Tibial artery (tissue), 4 donors: Measurements from ENCODE around the gene SERPINA4.

Experiments
- DNase-seq, 2 donors: peaks; one replicate each; pipeline ENCODE4 v3.0.0-alpha.2; 2019
- H3K27ac ChIP-seq, 2 donors: fragments of 200-600 bp; sonication (generic) in 1 of 2; 1 replicate in 1 of 2; 2 replicates in 1 of 2; pipeline ENCODE4 v1.5.1; 2018 to 2019; ENCODE audit warnings: mild to moderate bottlenecking in 1 of 2
- H3K27me3 ChIP-seq, 2 donors: fragments of 200-600 bp; sonication (generic) in 1 of 2; one replicate each; pipeline versions ENCODE4 v1.5.1 to v1.6.0; 2016 to 2019
- H3K36me3 ChIP-seq, 3 donors: fragments of 200-600 bp; sonication (generic) in 2 of 3; one replicate each; pipeline ENCODE4 v1.5.1; 2016 to 2019; ENCODE audit warnings: mild to moderate bottlenecking in 2 of 3
- H3K4me1 ChIP-seq, 4 donors: fragments of 200-600 bp; sonication (generic) in 2 of 4; 1 replicate in 3 of 4; 2 replicates in 1 of 4; pipeline ENCODE4 v1.5.1; 2016 to 2019
- H3K4me3 ChIP-seq, 2 donors: fragments of 200-600 bp; sonication (generic) in 1 of 2; 1 replicate in 1 of 2; 2 replicates in 1 of 2; pipeline ENCODE4 v1.5.1; 2018 to 2019; ENCODE audit warnings: mild to moderate bottlenecking in 2 of 2
- H3K9me3 ChIP-seq, 3 donors: fragments of 200-600 bp; sonication (generic) in 1 of 3; one replicate each; pipeline ENCODE4 v1.5.1; 2016 to 2019
- CTCF ChIP-seq, 2 experiments: fragments of 200-600 bp in 1 of 2; fragments of 450-650 bp in 1 of 2; IDR thresholded peaks; one replicate each; pipeline ENCODE4 v1.5.1; 2017 to 2019; ENCODE audit warnings: antibody characterized with exemption in 2 of 2, mild to moderate bottlenecking in 1 of 2, moderate library complexity in 1 of 2
- intact Hi-C: fragments of 100-400 bp; cut with DNase I; formaldehyde crosslinking; loops from one replicate; pipeline ENCODE4 v1.15.0; 2023; ENCODE audit warnings: low total_unique reads

The SERPINA4 gene

DNA sequence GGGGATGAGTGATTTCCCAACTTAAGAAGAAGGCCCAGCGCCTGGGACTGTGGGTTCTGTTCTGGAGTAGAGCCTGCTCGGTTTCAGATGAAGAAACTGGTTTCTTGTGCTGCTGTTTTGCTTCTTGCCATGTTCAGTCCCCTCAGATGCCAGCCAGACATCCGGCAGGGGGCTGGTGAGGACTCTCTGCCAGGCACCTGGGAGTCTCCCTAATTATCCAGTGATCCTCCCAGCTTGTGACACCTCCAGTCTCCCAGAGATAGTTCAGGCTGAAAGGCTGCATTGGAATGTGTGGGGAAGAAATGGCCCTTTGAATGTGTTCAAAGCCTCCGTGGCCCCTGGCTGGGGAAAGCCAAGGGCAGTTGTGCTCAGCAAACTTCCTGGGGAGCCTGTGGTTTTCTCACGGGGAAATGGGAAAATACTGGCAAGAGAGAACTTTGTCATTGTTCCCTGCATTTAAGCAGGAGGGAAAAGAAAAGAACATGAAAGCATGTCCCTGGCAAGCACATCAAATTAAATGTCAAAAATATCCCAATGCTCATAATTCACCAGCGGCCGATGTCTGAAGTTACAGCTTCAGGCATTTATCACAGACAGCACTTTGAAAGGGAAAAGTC is 43.5 kb upstream of the SERPINA4 start:
- H3K4me1 ChIP-seq = peaks cover 0 to 6% (median 0%) of the 10 kb centered on the region in 4 donors
- intact Hi-C loops = no loop called here
- DNase-seq = peak; percentile 53 to 57
- H3K9me3 ChIP-seq = no peaks in the 10 kb centered on the region
- H3K27ac ChIP-seq = no peak overlapping the region
- no peaks in the 10 kb centered on the region for H3K36me3 ChIP-seq
- TF ChIP-seq CTCF (IDR thresholded peaks at IDR 0.05) = no peak
- H3K4me3 ChIP-seq = no peak overlapping the region
- H3K27me3 ChIP-seq = peaks cover 0 to 12% of the 10 kb centered on the region in 2 donors

DNA sequence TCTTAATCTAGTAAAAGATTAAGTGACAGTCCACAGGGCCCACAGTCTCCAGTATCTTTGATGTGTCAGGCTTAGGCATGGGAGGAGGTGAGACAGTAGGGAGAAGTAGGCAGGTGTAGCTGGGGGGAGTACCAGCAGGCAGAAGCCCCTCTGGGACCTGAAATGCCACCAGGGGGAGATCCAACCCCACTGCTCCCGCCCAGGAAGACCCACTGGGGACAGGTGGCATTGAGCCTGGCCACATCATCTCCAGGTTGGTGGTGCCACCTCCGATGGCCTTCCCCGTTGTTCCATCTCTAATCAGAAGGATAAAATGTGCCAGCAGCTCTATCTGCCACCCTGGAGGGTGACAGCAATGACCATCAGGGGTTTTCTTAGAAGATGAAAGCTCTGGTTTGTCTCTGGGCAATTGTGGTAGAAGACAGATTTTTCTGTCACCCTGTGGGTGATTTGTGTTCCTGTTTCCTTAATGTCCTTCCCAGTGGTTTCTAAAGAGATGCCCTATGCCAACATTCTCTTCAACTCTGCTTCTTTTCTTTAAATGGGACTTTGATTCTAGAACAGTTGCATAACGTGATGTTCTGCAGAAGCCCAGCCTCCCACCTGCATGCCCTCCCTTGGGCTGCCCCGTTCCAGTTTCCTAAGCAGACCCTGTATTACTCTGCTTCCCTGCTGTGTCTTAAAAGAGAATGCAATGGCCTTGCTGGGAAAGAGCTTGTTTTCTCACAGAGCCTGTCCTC is 39.7 kb upstream of the SERPINA4 start:
- Histone ChIP-seq H3K4me1 (peaks cover 0 to 6% (median 0%) of the 10 kb centered on the region in 4 donors), H3K27me3 (peaks cover 0 to 4% of the 10 kb centered on the region in 2 donors), H3K36me3 (no peaks in the 10 kb centered on the region), H3K27ac (no peak overlapping the region), H3K9me3 (no peaks in the 10 kb centered on the region), H3K4me3 (no peak overlapping the region)
- no peak for TF ChIP-seq CTCF (IDR thresholded peaks at IDR 0.05)
- peak in 1 of 2 donors; percentile 20 for DNase-seq
- intact Hi-C loops = no loop called here

GRCh38 chr14:94522115-94522724 is 39.0 kb upstream of the SERPINA4 start:
- no peak for TF ChIP-seq CTCF (IDR thresholded peaks at IDR 0.05)
- peak in 1 of 2 donors; percentile 27 for DNase-seq
- Histone ChIP-seq H3K36me3 (no peaks in the 10 kb centered on the region), H3K27ac (no peak overlapping the region), H3K27me3 (peaks cover 0 to 2% of the 10 kb centered on the region in 2 donors), H3K4me3 (no peak overlapping the region), H3K9me3 (no peaks in the 10 kb centered on the region), H3K4me1 (peaks cover 0 to 6% (median 0%) of the 10 kb centered on the region in 4 donors)
- intact Hi-C loops = no loop called here

DNA sequence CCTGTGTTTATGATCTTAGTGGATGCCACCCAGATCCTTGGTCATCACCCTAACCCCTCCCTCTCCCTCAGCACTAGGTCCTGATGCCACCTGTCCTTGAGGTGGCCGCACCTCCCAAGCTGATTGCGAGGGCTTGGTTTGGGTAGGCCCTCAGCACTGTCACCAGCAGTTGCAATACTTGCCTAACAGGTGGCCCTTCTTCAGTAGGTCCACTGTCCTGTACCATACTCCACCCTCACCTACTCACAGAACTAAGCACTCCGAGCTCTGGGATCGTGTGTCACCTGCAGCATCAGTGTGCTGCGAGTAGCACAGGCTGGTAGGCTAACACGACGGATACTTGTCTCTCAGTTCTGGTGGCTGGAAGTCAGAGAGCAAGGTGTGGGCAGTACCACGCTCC is 38.0 kb upstream of the SERPINA4 start:
- no peak for TF ChIP-seq CTCF (IDR thresholded peaks at IDR 0.05)
- intact Hi-C loops = no loop called here
- peaks cover 0 to 2% of the 10 kb centered on the region in 2 donors for H3K27me3 ChIP-seq

GRCh38 chr14:94524093-94524492 is 37.1 kb upstream of the SERPINA4 start:
- Histone ChIP-seq H3K27ac (no peak overlapping the region), H3K27me3 (peaks cover 0 to 2% of the 10 kb centered on the region in 2 donors), H3K4me3 (no peak overlapping the region), H3K4me1 (no peaks in the 10 kb centered on the region), H3K9me3 (no peaks in the 10 kb centered on the region), H3K36me3 (no peaks in the 10 kb centered on the region)
- TF ChIP-seq CTCF (IDR thresholded peaks at IDR 0.05) = no peak
- intact Hi-C loops = no loop called here
- DNase-seq = no peak

More for the DNA sequence above, 38.0 kb upstream of the SERPINA4 start:
- DNase-seq = peak in 1 of 2 donors; percentile 13
- Histone ChIP-seq H3K27ac (no peak overlapping the region), H3K9me3 (no peaks in the 10 kb centered on the region), H3K4me3 (no peak overlapping the region), H3K4me1 (no peaks in the 10 kb centered on the region), H3K36me3 (no peaks in the 10 kb centered on the region)
